Renal pelvis (tissue), 12 donors: ENCODE data around the gene MICALL2. TPM values are rescaled to one million over a fixed set of nuclear protein-coding genes. Genes with fewer than 3 reads are reported as not detected.

Experiments
- DNase-seq: peaks from one replicate; pipeline ENCODE4 v3.0.0-alpha.2; 2013
- long read RNA-seq, 16 experiments: transcript quantifications; one replicate each; lab custom pipeline, GENCODE V29; 2026
- polyA plus RNA-seq, 3 donors: library from polyadenylated mRNA; unstranded; fragments of 120-200 nt; gene quantifications; one replicate each; pipeline ENCODE4 v1.2.1, GENCODE V29; 2013; ENCODE audit not compliant: insufficient read length in 3 of 3

The MICALL2 gene
- 10 to 100 TPM in 2 of 3 donors, 1 to 10 TPM in 1; 9.6 to 13.7 (median 10.6) TPM for polyA plus RNA-seq
- long read RNA-seq, donor 1 = 0 reads
- long read RNA-seq, donor 2 = 0 reads
- long read RNA-seq, donor 3, partial matches to known transcripts = 0 of 3 reads
- long read RNA-seq, donor 3, other reads (novel, unspliced or antisense) = 0 of 3 reads
- long read RNA-seq, donor 4, partial matches to known transcripts = 6 of 8 reads
- long read RNA-seq, donor 4, other reads (novel, unspliced or antisense) = 0 of 8 reads
- long read RNA-seq, donor 5, partial matches to known transcripts = 0 of 1 reads
- long read RNA-seq, donor 5, other reads (novel, unspliced or antisense) = 0 of 1 reads
- long read RNA-seq, donor 6, partial matches to known transcripts = 0 of 1 reads
- long read RNA-seq, donor 6, other reads (novel, unspliced or antisense) = 0 of 1 reads
- long read RNA-seq, donor 7 = 0 reads
- long read RNA-seq, donor 8, partial matches to known transcripts = 0 of 1 reads
- long read RNA-seq, donor 8, other reads (novel, unspliced or antisense) = 0 of 1 reads
- long read RNA-seq, donor 9, partial matches to known transcripts = 7 of 8 reads
- long read RNA-seq, donor 9, other reads (novel, unspliced or antisense) = 0 of 8 reads
- long read RNA-seq, donor 10 = 0 reads
- long read RNA-seq, donor 11 = 0 reads
- long read RNA-seq, donor 12 = 0 reads
- long read RNA-seq, donor 13 = 0 reads
- long read RNA-seq, donor 14, partial matches to known transcripts = 0 of 1 reads
- long read RNA-seq, donor 14, other reads (novel, unspliced or antisense) = 0 of 1 reads
- long read RNA-seq, donor 15, partial matches to known transcripts = 6 of 9 reads
- long read RNA-seq, donor 15, other reads (novel, unspliced or antisense) = 0 of 9 reads
- long read RNA-seq, donor 16, partial matches to known transcripts = 0 of 1 reads
- long read RNA-seq, donor 16, other reads (novel, unspliced or antisense) = 0 of 1 reads

DNA sequence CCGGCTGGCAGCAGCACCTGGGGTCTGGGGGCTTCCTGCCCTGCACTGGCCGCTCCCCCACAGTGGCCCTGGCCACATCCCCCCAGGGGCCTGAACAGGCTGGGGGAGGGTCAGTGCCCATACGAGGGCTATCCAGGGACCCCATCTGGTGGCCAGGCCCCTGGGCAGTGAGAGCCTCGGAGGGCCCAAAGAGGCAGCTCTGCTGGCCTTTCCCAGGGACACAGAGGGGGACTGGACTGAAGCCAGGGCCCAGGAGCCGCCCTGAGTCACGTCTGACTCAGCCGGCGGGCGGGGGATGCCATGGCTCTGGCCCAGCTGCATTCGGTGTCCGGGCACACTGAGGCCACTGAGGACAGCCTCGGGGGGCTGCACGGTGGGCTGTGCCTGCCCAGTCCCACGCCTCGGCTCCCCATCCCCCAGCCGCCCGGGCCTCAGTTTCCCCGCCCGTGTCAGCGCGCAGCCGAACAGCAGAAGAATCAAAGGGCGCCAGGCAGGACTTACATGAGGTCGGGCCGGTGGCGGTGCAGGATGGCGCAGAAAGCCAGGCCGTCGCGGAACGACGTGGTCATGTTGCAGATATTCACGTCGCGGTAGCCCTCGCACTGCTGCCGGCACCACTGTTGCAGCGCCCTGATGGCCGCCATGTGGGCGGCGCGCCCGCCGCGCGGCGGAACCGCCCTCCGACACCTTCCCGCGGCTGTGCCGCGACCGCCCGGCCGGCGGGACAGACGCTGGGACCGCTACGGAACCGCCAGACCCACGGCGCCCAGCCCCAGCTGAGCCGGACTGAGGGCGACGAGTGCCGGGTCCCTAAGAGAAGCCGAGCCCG lies at the start of gene MICALL2:
TSS of gene MICALL2 (minus strand) at position 788 of the 829 bp plus-strand sequence. CDS start at position 644, 144 bp downstream.
- no peak for DNase-seq

GRCh38 chr7:1508277-1508758 lies 49.0 kb upstream of the MICALL2 start:
- DNase-seq = no peak

- DNase-seq = no peak
Observed at GRCh38 chr7:1505731-1506550, 46.7 kb upstream of the MICALL2 start.

GRCh38 chr7:1503816-1504775 lies 44.8 kb upstream of the MICALL2 start, which contains the start of gene INTS1:
Gene INTS1 (minus strand): TSS chr7:1504389. CDS start chr7:1503960, 429 bp downstream.
- peak; percentile 92 for DNase-seq

DNA sequence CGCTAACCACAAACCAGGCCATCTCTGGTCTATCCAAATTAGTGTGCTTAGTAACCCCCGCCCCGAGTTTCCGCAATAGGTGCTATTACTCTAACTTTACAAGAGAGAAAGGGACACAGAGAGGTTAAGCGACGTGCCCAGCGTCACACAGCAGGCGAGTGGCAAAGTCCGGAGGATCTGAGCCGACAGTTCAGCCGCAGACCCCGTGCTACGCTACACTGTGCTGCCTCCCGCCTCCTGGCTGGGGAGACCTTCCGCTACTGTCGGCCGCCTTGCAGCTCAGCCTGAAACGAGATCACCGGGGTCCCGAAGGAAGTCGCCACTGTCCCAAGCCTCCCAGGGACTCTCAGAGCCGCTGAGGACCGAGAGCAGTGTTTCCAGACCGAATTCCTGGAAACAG lies 44.1 kb upstream of the MICALL2 start:
- no peak for DNase-seq

GRCh38 chr7:1502845-1503244 lies 43.6 kb upstream of the MICALL2 start:
- DNase-seq = no peak

GRCh38 chr7:1501487-1502270 lies 42.4 kb upstream of the MICALL2 start:
- DNase-seq = no peak

DNA sequence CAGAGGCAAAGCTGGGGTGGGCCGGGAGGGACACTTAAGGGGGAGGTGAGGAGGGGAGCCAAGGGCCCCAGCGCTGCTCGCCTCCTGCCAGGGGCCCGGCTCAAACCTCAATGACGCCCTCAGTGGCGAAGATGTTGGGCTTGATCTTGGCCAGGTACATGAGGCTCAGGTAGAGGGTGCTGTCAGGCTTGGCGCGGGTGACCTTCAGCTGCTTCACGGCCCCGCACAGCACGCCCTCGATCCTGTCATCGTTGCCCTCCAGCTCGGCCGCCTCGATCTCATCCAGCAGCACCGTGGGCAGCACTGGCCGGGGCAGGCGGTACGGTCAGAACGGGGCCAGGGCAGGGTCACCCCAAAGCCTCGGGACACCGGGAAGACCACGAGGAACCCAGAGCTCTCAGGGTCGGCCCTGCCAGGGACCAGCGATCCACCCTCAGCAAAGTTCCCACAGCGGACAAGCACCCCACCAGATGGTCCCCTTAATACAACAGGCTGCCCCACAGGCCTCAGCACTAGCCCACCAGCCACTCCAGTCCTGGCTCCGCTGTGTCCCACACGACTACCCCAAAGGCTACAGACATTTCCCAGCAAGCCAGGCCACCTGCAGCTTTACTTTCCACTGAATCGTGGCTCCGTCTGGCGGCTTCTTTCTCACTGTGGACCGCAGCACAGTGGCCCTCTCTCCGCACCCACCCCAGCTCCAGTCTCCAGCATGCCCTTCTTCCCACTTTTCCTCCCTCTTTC lies 41.0 kb upstream of the MICALL2 start:
- DNase-seq = no peak

DNA sequence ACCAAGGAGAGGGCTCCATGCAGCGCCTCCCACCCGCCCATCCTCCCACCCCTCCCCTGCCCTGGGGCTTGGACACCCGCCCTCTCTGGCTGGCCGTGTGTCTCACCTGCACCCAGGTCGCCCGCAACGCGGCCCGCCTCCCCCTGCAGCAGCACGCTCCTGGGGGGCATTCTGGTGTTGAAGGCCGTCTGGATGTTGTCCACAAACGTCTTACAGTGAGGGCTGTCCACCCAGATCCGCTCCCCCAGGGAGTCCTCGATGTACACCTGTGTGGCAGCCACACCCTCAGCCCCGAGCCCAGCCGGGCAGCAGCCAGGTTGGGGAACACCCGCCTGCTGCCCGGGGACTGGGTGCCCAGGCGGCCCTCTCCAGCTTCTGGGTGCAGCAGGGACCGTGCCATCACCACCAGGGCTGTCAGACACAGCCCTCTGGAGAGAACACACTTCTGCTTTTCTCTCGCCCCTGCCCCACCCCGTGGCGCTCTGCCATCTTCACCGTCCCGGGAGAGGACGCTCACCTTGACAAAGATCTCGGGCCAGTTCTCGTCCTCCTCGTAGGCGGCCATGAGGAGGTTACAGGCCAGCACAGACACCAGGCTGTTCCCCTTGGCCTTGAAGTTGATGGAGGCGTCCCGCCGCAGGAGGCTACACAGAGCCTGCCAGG lies 40.2 kb upstream of the MICALL2 start:
- no peak for DNase-seq

GRCh38 chr7:1498370-1499305 lies 39.4 kb upstream of the MICALL2 start:
- no peak for DNase-seq

GRCh38 chr7:1497293-1497927 lies 38.1 kb upstream of the MICALL2 start:
- DNase-seq = no peak

DNA sequence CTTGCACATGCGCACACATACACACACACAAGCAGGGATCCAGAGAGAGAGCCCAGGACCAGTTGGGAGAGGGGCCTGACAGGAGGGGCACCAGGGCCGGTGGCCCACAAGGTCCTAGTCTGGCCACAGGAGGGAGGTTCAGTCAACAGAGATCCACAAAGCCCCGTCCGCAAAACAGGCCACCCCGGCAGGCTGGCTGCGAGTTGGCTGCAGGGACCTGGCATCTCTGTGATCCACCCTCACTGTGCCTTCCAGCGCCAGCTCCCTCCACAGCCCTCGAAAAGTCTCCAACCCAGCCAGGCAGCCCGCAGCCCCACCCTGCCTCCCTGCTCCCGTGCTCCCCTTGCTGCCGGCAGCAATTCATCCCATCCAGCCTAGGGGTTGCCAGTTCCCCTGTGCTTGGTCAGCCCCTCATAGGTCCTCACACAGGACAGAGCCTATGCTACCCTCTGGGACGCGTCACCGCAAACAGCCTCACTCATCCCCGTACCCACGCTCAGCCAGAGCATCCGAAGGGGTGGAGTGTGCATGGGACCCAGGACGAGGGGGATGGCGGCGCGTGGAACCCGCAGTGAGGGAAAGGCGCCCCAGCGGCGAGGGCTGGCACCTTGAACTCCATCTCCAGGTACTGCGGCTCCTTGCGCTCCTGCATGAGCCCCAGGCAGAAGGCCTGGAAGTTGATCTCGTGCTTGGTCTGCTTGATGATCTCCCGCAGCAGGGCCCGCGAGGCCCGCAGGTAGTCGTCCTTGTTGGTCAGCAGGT lies 37.4 kb upstream of the MICALL2 start:
- DNase-seq = no peak

GRCh38 chr7:1495564-1496242 lies 36.4 kb upstream of the MICALL2 start:
- no peak for DNase-seq
